Coronary artery (tissue), 2 donors: ENCODE results near the gene KIR2DL3.

Experiments
- DNase-seq: peaks from one replicate; pipeline ENCODE4 v3.0.0-alpha.2; 2017; ENCODE audit warnings: low spot score
- H3K27ac ChIP-seq, 2 donors: fragments of 200-600 bp; sonication (generic); one replicate each; pipeline ENCODE4 v1.5.1; 2016 to 2019
- H3K4me3 ChIP-seq: fragments of 200-600 bp; sonication (generic); 2 replicates; pipeline ENCODE4 v1.5.1; 2016; ENCODE audit warnings: mild to moderate bottlenecking, moderate library complexity
- TF ChIP-seq, protein P1 (sequence below): fragments of 200-600 bp; sonication (generic); IDR thresholded peaks from one replicate; pipeline ENCODE4 v1.5.1; 2019; ENCODE audit warnings: antibody characterized with exemption

KIR2DL3 gene

DNA sequence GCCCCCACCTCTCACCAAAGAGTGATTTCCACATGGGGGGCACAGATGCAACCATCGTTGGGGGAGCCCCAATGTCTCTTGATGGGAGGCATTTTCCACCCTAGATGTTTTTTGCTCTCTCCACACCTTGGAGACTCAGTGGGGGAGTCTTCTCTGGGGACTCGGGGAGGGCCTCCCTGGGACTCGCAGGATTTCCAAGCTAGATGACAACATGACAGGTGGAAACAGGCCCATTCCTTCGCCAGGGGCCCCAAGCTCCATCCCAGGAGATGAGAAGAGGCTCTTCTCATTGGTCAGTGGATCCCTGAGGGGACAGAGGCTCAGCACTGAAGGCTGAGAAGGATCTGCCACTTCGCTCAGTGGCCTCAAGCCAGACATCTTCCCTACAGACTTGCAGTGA is 52.4 kb downstream of the KIR2DL3 start:
- H3K27ac ChIP-seq: no peak overlapping the region
- DNase-seq: no peak
- TF ChIP-seq, protein P1, sequence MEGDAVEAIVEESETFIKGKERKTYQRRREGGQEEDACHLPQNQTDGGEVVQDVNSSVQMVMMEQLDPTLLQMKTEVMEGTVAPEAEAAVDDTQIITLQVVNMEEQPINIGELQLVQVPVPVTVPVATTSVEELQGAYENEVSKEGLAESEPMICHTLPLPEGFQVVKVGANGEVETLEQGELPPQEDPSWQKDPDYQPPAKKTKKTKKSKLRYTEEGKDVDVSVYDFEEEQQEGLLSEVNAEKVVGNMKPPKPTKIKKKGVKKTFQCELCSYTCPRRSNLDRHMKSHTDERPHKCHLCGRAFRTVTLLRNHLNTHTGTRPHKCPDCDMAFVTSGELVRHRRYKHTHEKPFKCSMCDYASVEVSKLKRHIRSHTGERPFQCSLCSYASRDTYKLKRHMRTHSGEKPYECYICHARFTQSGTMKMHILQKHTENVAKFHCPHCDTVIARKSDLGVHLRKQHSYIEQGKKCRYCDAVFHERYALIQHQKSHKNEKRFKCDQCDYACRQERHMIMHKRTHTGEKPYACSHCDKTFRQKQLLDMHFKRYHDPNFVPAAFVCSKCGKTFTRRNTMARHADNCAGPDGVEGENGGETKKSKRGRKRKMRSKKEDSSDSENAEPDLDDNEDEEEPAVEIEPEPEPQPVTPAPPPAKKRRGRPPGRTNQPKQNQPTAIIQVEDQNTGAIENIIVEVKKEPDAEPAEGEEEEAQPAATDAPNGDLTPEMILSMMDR: no peak

DNA sequence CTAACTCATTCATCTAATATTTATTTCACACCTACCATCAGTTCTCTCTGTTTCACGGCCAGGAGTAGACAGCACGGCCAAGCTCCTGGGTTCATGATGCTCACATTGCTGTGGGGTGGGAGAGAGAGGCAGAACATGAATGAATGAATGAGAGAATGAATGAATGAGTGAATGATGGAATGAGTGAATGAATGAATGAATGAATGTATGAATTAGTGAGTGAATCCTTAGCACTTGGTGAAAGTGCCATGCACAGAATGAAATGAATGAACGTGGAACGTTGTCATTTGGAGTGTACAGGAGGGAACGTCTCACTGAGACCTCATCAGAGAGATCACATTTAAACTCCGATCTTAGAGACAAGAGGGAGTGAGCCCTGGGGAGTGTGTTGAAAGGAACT is 53.2 kb downstream of the KIR2DL3 start:
- no peak overlapping the region for H3K27ac ChIP-seq

More for the DNA sequence above, 52.4 kb downstream of the KIR2DL3 start:
- H3K4me3 ChIP-seq: no peak overlapping the region

DNA sequence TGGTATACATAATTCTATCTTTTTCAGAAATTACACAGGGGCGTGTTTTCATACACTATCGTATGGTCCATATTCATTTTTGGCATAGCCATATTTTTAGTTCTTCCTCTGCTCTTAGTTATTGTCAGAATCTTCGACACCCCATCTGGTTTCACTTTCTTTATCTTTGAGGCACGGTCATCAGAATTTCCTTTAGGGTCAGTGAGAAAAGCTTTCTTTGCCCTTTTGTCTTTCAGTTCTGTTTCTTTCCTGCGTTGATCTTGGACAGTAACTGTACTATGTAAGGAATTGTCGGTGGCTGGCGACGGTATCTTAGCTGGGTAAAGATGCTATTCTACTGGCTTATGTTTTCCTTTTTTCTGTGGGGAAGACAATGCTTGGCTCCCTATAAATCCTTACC is 54.5 kb downstream of the KIR2DL3 start:
- Histone ChIP-seq H3K4me3 (peak overlapping the region; percentile 44), H3K27ac (no peak overlapping the region)
- no peak for DNase-seq
- TF ChIP-seq, protein P1: no peak

More for the DNA sequence above, 53.2 kb downstream of the KIR2DL3 start:
- TF ChIP-seq, protein P1: no peak
- no peak overlapping the region for H3K4me3 ChIP-seq
- no peak for DNase-seq

DNA sequence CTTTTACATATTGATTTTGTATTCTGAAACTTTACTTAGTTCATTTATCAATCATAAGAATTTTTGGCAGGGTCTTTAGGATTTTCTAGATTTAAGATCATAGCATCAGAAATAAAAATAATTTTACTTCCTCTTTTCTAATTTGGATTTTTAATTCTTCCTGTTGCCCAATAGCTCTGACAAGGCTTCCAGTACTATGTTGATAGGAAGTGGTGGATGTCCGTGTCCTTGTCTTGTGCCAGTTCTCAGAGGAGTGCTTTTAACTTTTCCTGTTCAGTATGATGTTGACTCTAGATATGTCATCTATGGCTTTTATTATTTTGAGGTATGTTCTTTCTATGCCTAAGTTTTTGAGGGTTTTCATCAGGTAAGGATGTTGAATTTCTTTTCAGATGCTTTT is 57.4 kb downstream of the KIR2DL3 start:
- Histone ChIP-seq H3K4me3 (no peak overlapping the region), H3K27ac (no peak overlapping the region)
- TF ChIP-seq, protein P1: no peak
- DNase-seq: no peak
